ENCODE measurements around the gene C1RL. TPM values are rescaled to one million over a fixed set of nuclear protein-coding genes. Genes with fewer than 3 reads are reported as not detected.

The C1RL gene
- total and polyA plus RNA-seq, 2 of the 4 experiments (the other 2 are of a cell fraction), result 9.1 to 12.3 TPM

- H3K9me3 ChIP-seq (ENCODE audit: control insufficient read depth, insufficient read depth, low read length), result no peaks in the 10 kb centered on the region
- no TSS peak for BruUV-seq (replicated peaks)
- no peaks in the 10 kb centered on the region for H4K20me1 ChIP-seq (ENCODE audit: insufficient read depth, low read length)
- peak overlapping the region; percentile 18; the same call in 1 of the 2 replicates for H3K18ac ChIP-seq (ENCODE audit: low read depth, low read length)
- no peak overlapping the region for H3K4me3 ChIP-seq (ENCODE audit: insufficient read depth, low read depth, low read length)
- H2BK20ac ChIP-seq (ENCODE audit: low read depth, low read length), result peak overlapping the region; percentile 2; the same call in 1 of the 2 replicates
- H4K5ac ChIP-seq (ENCODE audit: low read depth, low read length), result no peak overlapping the region; the same call in 1 of the 2 replicates
- no peak overlapping the region; a peak in 2 of 4 replicates for H4K8ac ChIP-seq (ENCODE audit: low read depth in 2 of 2, low read length in 2 of 2)
- H3K9ac ChIP-seq (ENCODE audit: low read depth, low read length), result peak overlapping the region; percentile 92
- H2BK120ac ChIP-seq (ENCODE audit: low read depth, low read length), result 0 out of 2 replicates have a peak overlapping the region, but pooled peaks have one; percentile 13
- H2BK5ac ChIP-seq (ENCODE audit: low read depth, low read length, poor library complexity, severe bottlenecking), result no peak overlapping the region
- H3K27ac ChIP-seq (ENCODE audit: insufficient read depth, low read length), result peak overlapping the region; percentile 1; the same call in 1 of the 2 replicates
- dilution Hi-C loops (cut with HindIII; ENCODE audit: low sequenced_read_pairs, unreplicated experiment) (no loop called here), intact Hi-C loops (cut with micrococcal nuclease) (no loop called here), in situ Hi-C loops (cut with MboI; ENCODE audit: low sequenced_read_pairs) (no loop called here)
- H2AK9ac ChIP-seq (replicated peaks; ENCODE audit: low read depth, low read length, poor library complexity), result no peak overlapping the region
- ChIA-PET POLR2A (ENCODE audit: unreplicated experiment) (no interaction called here), CTCF (interaction anchor here (1.1 kb wide), 2 partner anchors 23 to 30 kb away, joined by 3 to 4 read pairs; partner anchors contain the start of gene C1S)
- H3K4ac ChIP-seq (ENCODE audit: low read depth, low read length), result peak overlapping the region; percentile 99
- peaks cover 26% of the 10 kb centered on the region for H3K4me1 ChIP-seq (ENCODE audit: control insufficient read depth, insufficient read depth, low read length)
- ATAC-seq (ENCODE audit: low read depth) (no peak), DNase-seq (peak; percentile 55)
- H3K9me1 ChIP-seq (ENCODE audit: insufficient read depth, low read length), result peaks cover 24% of the 10 kb centered on the region
- H4K91ac ChIP-seq (ENCODE audit: insufficient read depth, low read depth, low read length), result peak overlapping the region; percentile 99; the same call in 1 of the 2 replicates
- TF ChIP-seq USF2 (IDR thresholded peaks at IDR 0.05; ENCODE audit: low read depth, low read length), result peak; percentile 76
- no peak for TF ChIP-seq RAD21 (IDR thresholded peaks at IDR 0.05; ENCODE audit: low read length)
- H3K36me3 ChIP-seq (ENCODE audit: control insufficient read depth, insufficient read depth, low read length), result peaks cover 49% of the 10 kb centered on the region
- peak overlapping the region; percentile 5 for H2AFZ ChIP-seq (replicated peaks; ENCODE audit: low read length, poor library complexity)
- no peaks in the 10 kb centered on the region for H3K27me3 ChIP-seq (ENCODE audit: control insufficient read depth, insufficient read depth, low read length)
- WGBS, 2 experiments (ENCODE audit: extremely low coverage in 2 of 2, insufficient read length in 1 of 2), result 69% methylated on average over 11 of the region's 16 CpGs; no CpG with 5 or more reads in 1 of the 2 experiments
- peak overlapping the region; percentile 8; the same call in 1 of the 2 replicates for H3K14ac ChIP-seq (replicated peaks; ENCODE audit: low read depth, low read length)
- H3K4me2 ChIP-seq (ENCODE audit: low read depth, low read length), result peak overlapping the region; percentile 92; the same call in 1 of the 2 replicates
- no peak overlapping the region for H3K56ac ChIP-seq (ENCODE audit: extremely low read depth, insufficient read depth, low read length)
- peak overlapping the region; percentile 91; the same call in 1 of the 2 replicates for H2AK5ac ChIP-seq (ENCODE audit: low read depth, low read length)
- H3K79me1 ChIP-seq (ENCODE audit: low read depth in 1 of 2, low read length in 2 of 2), result peaks cover 13 to 28% of the 10 kb centered on the region in 2 experiments; a peak in 3 of 4 replicates
- peak overlapping the region; percentile 22; the same call in 1 of the 2 replicates for H3K23ac ChIP-seq (ENCODE audit: low read depth, low read length)
- H2BK15ac ChIP-seq (ENCODE audit: low read depth, low read length), result no peak overlapping the region
These were observed 18.6 kb downstream of the C1RL start for GRCh38 chr12:7090222-7090998.

Data from IMR-90 (cell line).